AG04450 (cell line): ENCODE results near the gene PAGE2B. TPM values are rescaled to one million over a fixed set of nuclear protein-coding genes. Genes with fewer than 3 reads are reported as not detected.
"Not testable (repeated sequence)": the region's sequence is repeated elsewhere in the genome, so short reads cannot be mapped to it uniquely, and the experiment has no call there.

Experiments
- CTCF ChIA-PET: fragments of 300-600, 350-600 bp; formaldehyde crosslinking; extraction: SDS; loops from one replicate; lab custom pipeline; 2022; ENCODE audit warnings: antibody characterized with exemption, inconsistent platforms; lab: Charles Lee
- POLR2A ChIA-PET: fragments of 350-600 bp; formaldehyde crosslinking; extraction: SDS; loops from one replicate; lab custom pipeline; 2021; ENCODE audit warnings: antibody characterized with exemption, inconsistent platforms; lab: Yijun Ruan, JAX
- DNase-seq: peaks from one replicate; pipeline ENCODE4 v3.0.0-alpha.2; 2011; ENCODE audit warnings: low read depth, low spot score
- H3K27ac ChIP-seq: one replicate; pipeline ENCODE4 v1.5.1; 2012; ENCODE audit warnings: low read depth, low read length, control low read depth
- H3K27me3 ChIP-seq: one replicate; pipeline ENCODE4 v1.6.0; 2012; ENCODE audit warnings: low read length; ENCODE audit not compliant: control insufficient read depth, insufficient read depth
- H3K4me3 ChIP-seq: 2 replicates; pipeline ENCODE4 v1.5.1; 2011; ENCODE audit warnings: mild to moderate bottlenecking, low read depth, low read length, control low read depth
- H3K9me3 ChIP-seq: 2 replicates; pipeline ENCODE4 v1.5.1; 2012; ENCODE audit warnings: low read length; ENCODE audit not compliant: control insufficient read depth, insufficient read depth
- polyA plus RNA-seq: library from polyadenylated mRNA; depleted of rRNA; stranded (reverse); fragments of >200 nt; gene quantifications from 2 replicates; pipeline ENCODE4 v1.2.3, GENCODE V29; 2011
- TF ChIP-seq, protein P1 (sequence below): IDR thresholded peaks from 2 replicates; pipeline ENCODE4 v1.5.1; 2011; ENCODE audit warnings: low read depth, low read length, control low read depth, inconsistent platforms

Gene PAGE2B
- polyA plus RNA-seq, 1 experiment = not detected

- no peak overlapping the region for H3K4me3 ChIP-seq
- POLR2A ChIA-PET = no interaction called here
- TF ChIP-seq, protein P1, sequence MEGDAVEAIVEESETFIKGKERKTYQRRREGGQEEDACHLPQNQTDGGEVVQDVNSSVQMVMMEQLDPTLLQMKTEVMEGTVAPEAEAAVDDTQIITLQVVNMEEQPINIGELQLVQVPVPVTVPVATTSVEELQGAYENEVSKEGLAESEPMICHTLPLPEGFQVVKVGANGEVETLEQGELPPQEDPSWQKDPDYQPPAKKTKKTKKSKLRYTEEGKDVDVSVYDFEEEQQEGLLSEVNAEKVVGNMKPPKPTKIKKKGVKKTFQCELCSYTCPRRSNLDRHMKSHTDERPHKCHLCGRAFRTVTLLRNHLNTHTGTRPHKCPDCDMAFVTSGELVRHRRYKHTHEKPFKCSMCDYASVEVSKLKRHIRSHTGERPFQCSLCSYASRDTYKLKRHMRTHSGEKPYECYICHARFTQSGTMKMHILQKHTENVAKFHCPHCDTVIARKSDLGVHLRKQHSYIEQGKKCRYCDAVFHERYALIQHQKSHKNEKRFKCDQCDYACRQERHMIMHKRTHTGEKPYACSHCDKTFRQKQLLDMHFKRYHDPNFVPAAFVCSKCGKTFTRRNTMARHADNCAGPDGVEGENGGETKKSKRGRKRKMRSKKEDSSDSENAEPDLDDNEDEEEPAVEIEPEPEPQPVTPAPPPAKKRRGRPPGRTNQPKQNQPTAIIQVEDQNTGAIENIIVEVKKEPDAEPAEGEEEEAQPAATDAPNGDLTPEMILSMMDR = no peak
- H3K27ac ChIP-seq = no peak overlapping the region
- CTCF ChIA-PET = no interaction called here
- H3K9me3 ChIP-seq = no peaks in the 10 kb centered on the region
- no peak for DNase-seq
- no peaks in the 10 kb centered on the region for H3K27me3 ChIP-seq
These were observed 45.5 kb upstream of the PAGE2B start for GRCh38 chrX:55029291-55029690.

DNA sequence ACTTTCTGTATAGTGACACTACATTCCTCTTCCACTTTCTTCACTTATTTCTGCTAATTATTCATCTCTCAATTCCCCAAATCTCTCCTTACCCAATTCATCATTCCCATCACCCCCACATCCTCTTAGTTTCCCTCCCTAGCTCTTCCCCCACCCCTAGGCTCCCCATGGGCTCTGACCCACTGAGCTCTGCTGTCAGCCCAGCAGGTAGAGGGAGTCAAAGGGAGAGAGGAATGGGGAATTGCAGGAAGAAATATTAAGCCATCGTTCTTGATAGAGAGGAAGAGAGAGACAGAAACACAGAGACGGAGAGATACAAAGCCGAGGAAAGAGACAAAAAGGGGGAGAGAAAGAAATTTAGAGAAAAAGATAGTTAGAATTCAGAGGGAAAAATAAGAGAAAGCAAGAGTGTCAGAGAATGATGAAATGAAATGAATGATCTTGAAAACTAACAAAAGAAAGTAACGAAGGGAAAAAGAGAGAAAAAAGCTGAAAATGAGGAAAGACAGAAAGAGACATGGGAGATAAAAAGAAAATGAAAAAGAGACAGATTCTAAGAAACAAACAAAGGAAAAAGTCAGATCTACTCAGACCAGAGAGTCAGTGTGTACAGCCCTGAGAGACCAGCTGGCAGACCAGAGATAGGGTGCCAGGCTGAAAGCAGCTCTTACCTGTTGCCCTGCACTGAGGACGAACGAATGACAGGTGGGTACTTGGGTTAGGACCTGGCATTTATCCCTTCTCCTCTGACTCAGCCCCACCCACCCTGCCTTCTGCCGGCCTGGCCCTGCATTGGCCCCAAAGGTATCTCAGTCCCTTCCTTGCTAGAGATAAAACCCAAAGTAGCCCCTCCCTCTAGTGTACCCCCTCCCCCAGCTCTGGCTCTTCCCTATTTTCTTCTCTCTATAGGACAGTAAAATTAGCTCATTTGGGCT is 44.3 kb upstream of the PAGE2B start, which contains the start of gene ALAS2:
Gene ALAS2, minus strand, starts transcription at position 707 of the 935 bp plus-strand sequence. CDS start 4,977 bp downstream, outside the sequence.
- no peak for DNase-seq
- H3K4me3 ChIP-seq = no peak within 1 kb of the TSS
- no peaks in the 10 kb centered on the region for H3K27me3 ChIP-seq
- TF ChIP-seq, protein P1 = no peak
- H3K27ac ChIP-seq = no peak within 1 kb of the TSS
- ChIA-PET POLR2A (no interaction called here), CTCF (no interaction called here)
- no peaks in the 10 kb centered on the region for H3K9me3 ChIP-seq

DNA sequence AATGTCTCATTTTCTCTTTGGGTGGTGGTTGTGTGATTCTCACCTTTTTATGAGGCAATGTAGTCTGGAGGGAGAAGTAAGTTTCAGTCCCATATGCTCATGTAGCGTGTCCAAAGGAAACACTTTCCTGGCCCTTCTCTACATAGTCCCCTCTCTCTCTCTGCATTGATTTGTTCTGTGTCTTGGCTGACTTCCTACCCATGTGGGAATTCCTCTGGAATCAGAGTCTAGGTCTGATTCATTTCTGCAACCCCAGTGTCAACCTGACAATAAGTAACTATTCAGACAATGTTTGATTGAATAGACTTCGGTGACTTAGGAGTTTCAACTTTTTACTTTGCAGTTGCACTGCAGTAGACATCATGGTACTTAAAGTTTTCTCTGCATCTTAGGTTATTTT is 41.4 kb upstream of the PAGE2B start:
- Histone ChIP-seq H3K4me3 (no peak overlapping the region), H3K27ac (no peak overlapping the region), H3K27me3 (no peaks in the 10 kb centered on the region), H3K9me3 (no peaks in the 10 kb centered on the region)
- DNase-seq = no peak
- TF ChIP-seq, protein P1 = no peak
- POLR2A ChIA-PET = no interaction called here
- CTCF ChIA-PET = no interaction called here

- Histone ChIP-seq H3K27me3 (no peaks in the 10 kb centered on the region), H3K4me3 (no peak overlapping the region), H3K9me3 (no peaks in the 10 kb centered on the region; the same call in 1 of the 2 replicates), H3K27ac (no peak overlapping the region)
- DNase-seq = no peak
- CTCF ChIA-PET = no interaction called here
- POLR2A ChIA-PET = no interaction called here
- TF ChIP-seq, protein P1 = no peak
These were observed 35.4 kb upstream of the PAGE2B start for GRCh38 chrX:55039471-55039870.

- no peaks in the 10 kb centered on the region; the same call in 1 of the 2 replicates for H3K9me3 ChIP-seq
- TF ChIP-seq, protein P1 = no peak
- DNase-seq = no peak
- CTCF ChIA-PET = no interaction called here
- no peak overlapping the region for H3K4me3 ChIP-seq
- H3K27ac ChIP-seq = no peak overlapping the region
- POLR2A ChIA-PET = no interaction called here
- no peaks in the 10 kb centered on the region for H3K27me3 ChIP-seq
These were observed 33.3 kb upstream of the PAGE2B start for GRCh38 chrX:55041514-55041913.

- H3K4me3 ChIP-seq, H3K27me3 ChIP-seq, DNase-seq, H3K9me3 ChIP-seq, CTCF ChIA-PET, POLR2A ChIA-PET, H3K27ac ChIP-seq: not testable (repeated sequence)
These were observed 24.2 kb upstream of the PAGE2B start for GRCh38 chrX:55050599-55050998.
